ENCODE measurements around the gene NAP1L5.

DNA sequence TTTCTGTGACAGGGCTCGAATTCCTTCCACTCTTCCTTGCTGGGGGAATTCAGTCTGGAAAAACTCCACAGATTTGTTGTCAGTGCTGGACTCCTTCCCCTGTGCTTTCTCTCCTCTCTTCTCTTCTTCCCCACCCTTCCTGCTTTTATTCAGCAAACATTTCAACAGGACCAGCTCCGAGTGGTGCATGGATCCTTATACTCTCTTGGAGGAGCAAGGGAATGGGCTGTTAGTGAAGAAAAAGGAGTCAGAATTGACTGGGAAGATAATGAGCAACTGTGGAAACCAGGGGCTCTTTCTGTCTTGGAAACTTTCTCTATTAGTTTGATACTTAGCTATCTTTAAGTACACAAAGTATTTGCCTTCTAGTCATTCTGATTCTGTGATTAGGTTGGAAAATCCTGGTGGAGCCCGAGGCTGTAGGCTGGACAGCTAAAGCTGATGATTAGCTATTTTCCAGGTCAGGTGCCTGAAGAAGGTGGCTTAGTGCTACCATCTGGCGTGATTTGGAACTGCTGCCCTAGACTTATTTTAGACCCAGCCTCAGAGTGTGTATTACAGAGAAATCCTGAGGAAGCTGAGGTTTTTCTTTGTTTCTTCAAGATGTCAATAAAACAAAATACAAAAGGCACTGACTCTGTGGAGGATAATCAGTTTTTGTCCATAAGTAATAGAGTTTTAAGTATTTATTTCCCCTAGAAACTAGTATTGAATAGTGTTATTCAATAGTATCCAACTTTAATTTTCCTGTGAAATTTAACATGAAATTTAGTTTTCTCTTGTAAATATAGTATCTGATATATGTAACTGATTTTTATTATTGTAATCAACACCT lies 38.4 kb downstream of the NAP1L5 start:
- TF ChIP-seq POLR2AphosphoS5 (IDR thresholded peaks at IDR 0.05) = peak; percentile 47
- TF ChIP-seq, protein P1, sequence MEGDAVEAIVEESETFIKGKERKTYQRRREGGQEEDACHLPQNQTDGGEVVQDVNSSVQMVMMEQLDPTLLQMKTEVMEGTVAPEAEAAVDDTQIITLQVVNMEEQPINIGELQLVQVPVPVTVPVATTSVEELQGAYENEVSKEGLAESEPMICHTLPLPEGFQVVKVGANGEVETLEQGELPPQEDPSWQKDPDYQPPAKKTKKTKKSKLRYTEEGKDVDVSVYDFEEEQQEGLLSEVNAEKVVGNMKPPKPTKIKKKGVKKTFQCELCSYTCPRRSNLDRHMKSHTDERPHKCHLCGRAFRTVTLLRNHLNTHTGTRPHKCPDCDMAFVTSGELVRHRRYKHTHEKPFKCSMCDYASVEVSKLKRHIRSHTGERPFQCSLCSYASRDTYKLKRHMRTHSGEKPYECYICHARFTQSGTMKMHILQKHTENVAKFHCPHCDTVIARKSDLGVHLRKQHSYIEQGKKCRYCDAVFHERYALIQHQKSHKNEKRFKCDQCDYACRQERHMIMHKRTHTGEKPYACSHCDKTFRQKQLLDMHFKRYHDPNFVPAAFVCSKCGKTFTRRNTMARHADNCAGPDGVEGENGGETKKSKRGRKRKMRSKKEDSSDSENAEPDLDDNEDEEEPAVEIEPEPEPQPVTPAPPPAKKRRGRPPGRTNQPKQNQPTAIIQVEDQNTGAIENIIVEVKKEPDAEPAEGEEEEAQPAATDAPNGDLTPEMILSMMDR (IDR thresholded peaks at IDR 0.05) = peak; percentile 55 to 83 (median 69)
- no peak for TF ChIP-seq POLR2A (IDR thresholded peaks at IDR 0.05)
